ENCODE data around the gene SAMD14.

The SAMD14 gene

DNA sequence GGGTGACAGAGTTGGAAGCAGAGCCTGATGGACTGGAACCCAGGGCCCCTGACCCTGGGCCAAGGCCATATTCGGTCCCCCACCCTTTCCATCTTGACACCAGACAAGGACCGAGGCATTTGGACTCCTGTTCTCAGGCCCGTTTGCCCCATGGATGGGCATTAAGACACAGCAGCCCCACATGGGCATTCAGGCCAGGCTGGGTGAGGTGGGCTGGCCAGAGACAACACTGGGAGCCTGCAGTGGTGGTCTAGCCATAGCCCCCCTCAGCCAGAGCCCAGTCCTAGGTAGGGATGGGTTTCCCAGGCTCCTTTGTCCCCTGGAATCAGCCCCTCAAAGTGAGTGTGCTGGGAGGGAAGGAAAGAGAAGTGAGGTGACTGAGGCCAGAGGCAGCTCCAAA lies 33.2 kb downstream of the SAMD14 start:
- Mint-ChIP-seq H3K4me3 (peak overlapping the region; percentile 86), H3K27ac (peak overlapping the region; percentile 22), H3K27me3 (no peaks in the 10 kb centered on the region), H3K4me1 (ENCODE audit: low read depth) (peaks cover 36% of the 10 kb centered on the region), H3K9me3 (no peaks in the 10 kb centered on the region), H3K36me3 (ENCODE audit: low read depth) (peaks cover 17% of the 10 kb centered on the region)
- DNase-seq = no peak

DNA sequence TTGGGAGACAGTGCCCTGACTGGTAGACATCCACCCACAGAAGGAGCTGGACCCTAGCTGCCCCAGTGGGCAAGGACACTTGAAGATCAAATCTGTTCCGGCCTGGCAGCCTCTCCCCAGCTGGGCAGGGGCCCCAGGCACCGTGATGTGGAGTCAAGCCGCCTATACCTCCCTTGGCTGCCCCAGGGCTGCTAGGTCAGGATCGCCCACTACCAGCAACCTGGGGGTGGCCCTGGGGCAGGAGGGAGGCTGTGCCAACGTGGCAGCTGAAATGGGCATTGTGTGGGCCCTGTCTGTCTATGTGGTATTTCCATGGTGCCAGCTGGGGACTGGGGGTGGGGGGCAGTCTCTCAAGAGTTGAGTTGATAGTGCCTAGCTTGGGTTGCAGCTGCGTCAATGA lies 33.9 kb downstream of the SAMD14 start:
- no peaks in the 10 kb centered on the region for H3K9me3 Mint-ChIP-seq
- H3K4me1 Mint-ChIP-seq (ENCODE audit: low read depth) = peaks cover 36% of the 10 kb centered on the region
- H3K36me3 Mint-ChIP-seq (ENCODE audit: low read depth) = peaks cover 16% of the 10 kb centered on the region
- H3K27ac Mint-ChIP-seq = peak overlapping the region; percentile 87
- H3K4me3 Mint-ChIP-seq = peak overlapping the region; percentile 86
- DNase-seq = no peak
- no peaks in the 10 kb centered on the region for H3K27me3 Mint-ChIP-seq

DNA sequence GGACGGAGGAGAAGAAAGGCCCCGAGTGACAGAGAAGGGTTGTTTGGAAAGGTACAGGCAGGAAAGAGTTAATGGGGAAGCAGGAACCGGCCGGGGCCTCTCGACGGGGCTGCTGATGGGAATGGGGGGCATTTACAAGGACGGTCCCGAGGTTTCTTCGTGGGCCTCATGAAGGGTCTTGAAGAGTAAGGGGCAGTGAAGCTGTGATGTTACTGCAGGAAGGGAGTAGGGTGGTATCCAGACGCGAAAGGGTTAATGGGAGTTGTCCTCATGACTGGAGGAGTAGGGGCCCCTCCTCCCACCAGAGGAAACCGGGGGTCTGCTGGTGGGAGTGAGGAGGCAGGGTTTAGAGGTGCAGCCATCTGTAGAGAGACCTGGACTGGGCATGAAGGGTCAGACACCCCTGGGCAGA lies 34.3 kb downstream of the SAMD14 start:
- H3K9me3 Mint-ChIP-seq = no peaks in the 10 kb centered on the region
- H3K27ac Mint-ChIP-seq = peak overlapping the region; percentile 87
- peak overlapping the region; percentile 86 for H3K4me3 Mint-ChIP-seq
- no peaks in the 10 kb centered on the region for H3K27me3 Mint-ChIP-seq
- peaks cover 16% of the 10 kb centered on the region for H3K36me3 Mint-ChIP-seq (ENCODE audit: low read depth)
- peak; percentile 46 for DNase-seq
- peaks cover 36% of the 10 kb centered on the region for H3K4me1 Mint-ChIP-seq (ENCODE audit: low read depth)

DNA sequence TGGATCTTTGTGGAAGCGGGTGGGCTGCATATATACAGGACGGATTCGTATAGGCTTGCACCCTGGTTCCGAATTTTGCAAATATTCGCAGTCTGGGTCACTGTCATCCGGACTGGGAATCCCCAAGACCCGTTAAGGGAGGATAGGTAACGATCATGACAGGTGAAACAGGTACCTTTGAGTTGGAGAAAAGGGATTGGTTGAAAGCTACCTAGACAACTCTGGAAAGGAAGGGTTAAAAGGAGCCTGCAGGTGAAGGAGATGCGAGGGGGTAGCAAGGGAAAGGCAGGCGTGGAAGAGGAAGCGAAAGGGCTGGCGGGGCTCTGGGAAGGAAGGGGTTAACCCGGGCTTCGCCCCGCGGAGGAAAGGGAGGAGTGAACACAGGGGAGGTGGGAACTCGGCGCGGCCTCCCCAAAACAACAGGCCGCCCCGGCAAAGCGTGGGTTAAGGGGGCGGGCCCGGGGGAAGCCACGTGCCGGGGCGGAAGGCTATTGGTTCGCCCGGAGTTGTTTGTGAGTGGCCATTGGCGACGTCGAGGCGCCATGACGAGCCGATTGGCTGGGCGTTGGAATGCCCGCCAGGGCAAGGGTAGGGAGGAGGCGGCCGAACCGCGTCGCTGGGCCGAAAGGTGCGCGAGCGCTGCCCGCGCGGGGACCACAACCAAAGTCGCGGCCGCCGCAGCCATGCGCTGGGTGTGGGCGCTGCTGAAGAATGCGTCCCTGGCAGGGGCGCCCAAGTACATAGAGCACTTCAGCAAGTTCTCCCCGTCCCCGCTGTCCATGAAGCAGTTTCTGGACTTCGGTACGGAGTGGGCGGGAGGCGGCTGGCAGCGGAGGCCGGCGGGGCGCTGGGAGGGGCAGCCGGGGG lies 35.0 kb downstream of the SAMD14 start, which contains the start of gene PDK2:
PDK2 (plus strand) TSS at position 599 of the 867 bp plus-strand sequence; CDS start at position 684, 85 bp downstream.
- H3K4me3 Mint-ChIP-seq = peak within 1 kb of the TSS; percentile 86
- H3K4me1 Mint-ChIP-seq (ENCODE audit: low read depth) = peaks cover 32% of the 10 kb centered on the region
- no peaks in the 10 kb centered on the region for H3K9me3 Mint-ChIP-seq
- peaks cover 14% of the 10 kb centered on the region for H3K36me3 Mint-ChIP-seq (ENCODE audit: low read depth)
- H3K27ac Mint-ChIP-seq = peak within 1 kb of the TSS; percentile 87
- no peaks in the 10 kb centered on the region for H3K27me3 Mint-ChIP-seq
- DNase-seq = peak; percentile 96

DNA sequence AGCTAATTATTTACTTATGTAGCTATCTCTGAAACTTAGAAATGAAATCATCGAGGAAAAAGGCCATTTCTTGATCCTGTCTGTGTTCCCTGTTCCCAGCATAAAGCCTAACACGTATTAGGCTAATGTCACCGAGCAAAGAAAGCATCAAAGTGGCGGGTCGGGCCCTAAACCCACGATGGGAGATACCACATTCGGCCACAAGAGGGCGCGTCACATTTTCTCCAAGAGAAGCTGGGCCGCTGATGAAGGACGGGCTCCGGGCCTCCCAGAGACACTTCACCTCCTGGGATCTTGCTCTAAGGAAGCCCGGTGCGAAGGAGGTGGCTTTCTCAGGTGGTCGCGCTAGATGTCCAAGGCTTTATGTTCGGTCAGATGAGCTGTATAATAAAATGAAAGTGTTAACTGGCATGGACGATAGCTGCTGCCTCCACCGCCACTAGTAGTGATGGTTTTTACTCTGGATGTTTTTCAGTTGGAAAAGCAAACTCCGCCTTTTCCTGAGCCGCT lies 35.7 kb downstream of the SAMD14 start:
- Mint-ChIP-seq H3K36me3 (ENCODE audit: low read depth) (peaks cover 11% of the 10 kb centered on the region), H3K27me3 (no peaks in the 10 kb centered on the region), H3K9me3 (no peaks in the 10 kb centered on the region), H3K4me3 (peak overlapping the region; percentile 86), H3K4me1 (ENCODE audit: low read depth) (peaks cover 29% of the 10 kb centered on the region), H3K27ac (peak overlapping the region; percentile 87)
- peak; percentile 95 for DNase-seq

DNA sequence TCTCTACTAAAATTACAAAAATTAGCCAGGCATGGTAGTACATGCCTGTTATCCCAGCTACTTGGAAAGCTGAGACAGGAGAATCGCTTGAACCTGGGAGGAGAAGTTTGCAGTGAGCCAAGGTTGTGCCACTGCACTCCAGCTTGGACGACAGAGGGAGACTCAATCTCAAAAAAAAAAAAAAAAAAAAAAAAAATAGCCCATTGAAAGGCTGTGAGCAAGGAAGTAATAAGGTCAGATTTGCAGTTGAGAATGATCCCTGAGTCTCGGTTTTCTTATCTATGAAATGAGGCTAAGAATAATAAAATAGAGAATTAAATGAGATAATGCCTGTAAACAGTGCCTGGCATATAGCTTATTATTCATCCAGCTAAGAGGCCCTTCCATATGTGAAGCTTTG lies 36.2 kb downstream of the SAMD14 start:
- Mint-ChIP-seq H3K27ac (no peak overlapping the region), H3K4me3 (no peak overlapping the region), H3K36me3 (ENCODE audit: low read depth) (peaks cover 10% of the 10 kb centered on the region), H3K27me3 (no peaks in the 10 kb centered on the region), H3K9me3 (no peaks in the 10 kb centered on the region), H3K4me1 (ENCODE audit: low read depth) (peaks cover 29% of the 10 kb centered on the region)
- no peak for DNase-seq

DNA sequence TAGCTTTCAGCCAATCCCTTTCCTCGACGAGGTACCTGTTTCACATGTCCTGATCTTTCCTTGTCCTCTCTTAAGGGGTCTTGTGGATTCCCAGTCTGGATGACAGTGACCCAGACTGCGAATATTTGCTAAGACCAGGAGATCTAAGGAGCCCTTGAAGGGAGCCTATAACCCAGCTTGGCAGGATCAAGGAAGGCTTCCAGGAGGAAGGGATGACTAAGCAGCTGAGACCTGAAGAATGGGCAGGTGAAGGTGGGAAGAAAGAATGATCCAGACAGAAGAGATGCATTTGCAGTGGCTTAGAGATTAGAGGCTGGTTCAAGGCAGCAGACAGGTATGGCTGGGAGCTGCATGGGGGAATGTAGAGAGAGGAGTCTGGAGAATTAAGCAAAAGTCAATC lies 36.7 kb downstream of the SAMD14 start:
- no peaks in the 10 kb centered on the region for H3K27me3 Mint-ChIP-seq
- peaks cover 29% of the 10 kb centered on the region for H3K4me1 Mint-ChIP-seq (ENCODE audit: low read depth)
- DNase-seq = no peak

DNA sequence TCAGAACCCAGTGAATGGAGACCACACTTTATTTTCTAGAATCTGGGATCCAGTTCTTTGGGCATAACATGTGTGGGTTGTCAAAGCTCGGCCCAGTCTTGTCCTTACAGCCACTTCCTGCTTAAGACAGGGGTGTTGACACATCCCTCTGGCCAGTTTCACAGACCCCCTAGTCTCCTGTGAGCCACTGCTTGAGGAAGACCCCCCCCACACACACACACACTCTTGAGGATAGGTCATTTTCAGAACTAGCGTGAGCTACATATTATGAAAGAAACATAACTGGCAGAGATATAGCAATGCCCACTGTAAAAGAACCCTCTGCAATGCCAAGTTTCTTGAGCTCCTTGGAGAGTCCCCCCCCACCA lies 38.1 kb downstream of the SAMD14 start:
- H3K27ac Mint-ChIP-seq = no peak overlapping the region
- DNase-seq = no peak
- peaks cover 4% of the 10 kb centered on the region for H3K36me3 Mint-ChIP-seq (ENCODE audit: low read depth)
- no peak overlapping the region for H3K4me3 Mint-ChIP-seq
- no peaks in the 10 kb centered on the region for H3K27me3 Mint-ChIP-seq
- H3K4me1 Mint-ChIP-seq (ENCODE audit: low read depth) = peaks cover 27% of the 10 kb centered on the region
- no peaks in the 10 kb centered on the region for H3K9me3 Mint-ChIP-seq

More for the DNA sequence above, 36.7 kb downstream of the SAMD14 start:
- Mint-ChIP-seq H3K36me3 (ENCODE audit: low read depth) (peaks cover 6% of the 10 kb centered on the region), H3K27ac (no peak overlapping the region), H3K4me3 (no peak overlapping the region), H3K9me3 (no peaks in the 10 kb centered on the region)

DNA sequence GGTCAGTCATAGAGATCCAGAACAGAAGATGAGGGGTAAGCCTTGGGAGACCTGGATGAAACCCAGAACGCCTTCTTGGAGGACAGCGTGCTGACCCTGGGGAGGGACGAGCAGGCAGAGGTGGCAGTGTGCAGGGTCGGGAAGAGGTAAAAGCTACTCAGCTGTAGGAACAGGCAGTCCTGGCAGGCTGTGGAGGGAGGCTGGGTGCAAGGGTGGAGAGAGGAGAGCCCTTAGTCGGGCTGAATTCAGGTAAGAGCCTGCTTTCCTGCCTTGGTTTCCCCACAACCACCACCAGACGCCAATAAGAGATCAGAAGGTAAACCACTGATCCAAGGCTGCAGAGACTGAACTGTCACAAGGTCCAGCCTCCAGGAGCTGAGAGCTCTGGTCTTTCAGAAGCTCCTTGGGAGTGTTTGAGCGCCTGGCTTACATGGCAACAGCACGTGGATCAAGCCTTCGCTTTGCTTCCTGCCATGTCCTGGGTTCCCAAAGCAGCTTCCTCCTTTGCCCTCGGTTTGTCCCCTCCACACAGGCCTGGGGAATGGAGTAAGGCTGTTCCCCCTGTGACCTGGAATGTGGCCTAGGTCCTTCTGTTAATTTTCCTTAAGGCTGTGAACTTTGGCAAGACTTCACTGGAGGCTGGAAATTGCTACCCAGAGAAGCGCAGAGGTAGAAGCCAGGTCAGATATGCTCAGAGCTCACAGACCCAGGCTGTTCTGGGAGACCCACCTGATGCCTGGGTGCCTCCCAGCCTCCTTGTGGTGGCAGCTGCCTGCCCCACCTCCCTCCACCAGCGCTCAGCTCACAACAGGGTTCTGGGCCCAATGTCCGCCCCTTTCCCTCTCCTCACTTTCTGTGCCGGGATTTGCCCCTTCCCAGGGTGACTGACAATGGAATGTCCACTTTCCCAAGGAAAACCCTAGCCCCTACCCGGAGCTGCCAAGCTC lies 38.7 kb downstream of the SAMD14 start:
- Mint-ChIP-seq H3K9me3 (no peaks in the 10 kb centered on the region), H3K4me1 (ENCODE audit: low read depth) (peaks cover 22% of the 10 kb centered on the region), H3K27me3 (no peaks in the 10 kb centered on the region), H3K36me3 (ENCODE audit: low read depth) (peaks cover 4% of the 10 kb centered on the region), H3K27ac (no peak overlapping the region), H3K4me3 (no peak overlapping the region)
- DNase-seq = no peak

DNA sequence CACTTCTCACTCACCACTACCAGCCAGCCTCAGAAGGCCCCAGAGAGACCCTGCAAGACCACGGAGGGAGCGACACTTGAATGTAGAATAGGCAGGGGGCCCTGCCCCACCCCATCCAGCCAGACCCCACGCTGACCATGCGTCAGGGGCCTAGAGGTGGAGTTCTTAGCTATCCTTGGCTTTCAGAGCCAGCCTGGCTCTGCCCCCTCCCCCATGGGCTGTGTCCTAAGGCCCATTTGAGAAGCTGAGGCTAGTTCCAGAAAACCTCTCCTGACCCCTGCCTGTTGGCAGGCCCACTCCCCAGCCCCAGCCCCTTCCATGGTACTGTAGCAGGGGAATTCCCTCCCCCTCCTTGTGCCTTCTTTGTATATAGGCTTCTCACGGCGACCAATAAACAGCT lies 39.9 kb downstream of the SAMD14 start:
- Mint-ChIP-seq H3K4me3 (no peak overlapping the region), H3K4me1 (ENCODE audit: low read depth) (peaks cover 11% of the 10 kb centered on the region), H3K27me3 (no peaks in the 10 kb centered on the region), H3K9me3 (no peaks in the 10 kb centered on the region), H3K27ac (no peak overlapping the region), H3K36me3 (ENCODE audit: low read depth) (peaks cover 2% of the 10 kb centered on the region)
- DNase-seq = no peak

DNA sequence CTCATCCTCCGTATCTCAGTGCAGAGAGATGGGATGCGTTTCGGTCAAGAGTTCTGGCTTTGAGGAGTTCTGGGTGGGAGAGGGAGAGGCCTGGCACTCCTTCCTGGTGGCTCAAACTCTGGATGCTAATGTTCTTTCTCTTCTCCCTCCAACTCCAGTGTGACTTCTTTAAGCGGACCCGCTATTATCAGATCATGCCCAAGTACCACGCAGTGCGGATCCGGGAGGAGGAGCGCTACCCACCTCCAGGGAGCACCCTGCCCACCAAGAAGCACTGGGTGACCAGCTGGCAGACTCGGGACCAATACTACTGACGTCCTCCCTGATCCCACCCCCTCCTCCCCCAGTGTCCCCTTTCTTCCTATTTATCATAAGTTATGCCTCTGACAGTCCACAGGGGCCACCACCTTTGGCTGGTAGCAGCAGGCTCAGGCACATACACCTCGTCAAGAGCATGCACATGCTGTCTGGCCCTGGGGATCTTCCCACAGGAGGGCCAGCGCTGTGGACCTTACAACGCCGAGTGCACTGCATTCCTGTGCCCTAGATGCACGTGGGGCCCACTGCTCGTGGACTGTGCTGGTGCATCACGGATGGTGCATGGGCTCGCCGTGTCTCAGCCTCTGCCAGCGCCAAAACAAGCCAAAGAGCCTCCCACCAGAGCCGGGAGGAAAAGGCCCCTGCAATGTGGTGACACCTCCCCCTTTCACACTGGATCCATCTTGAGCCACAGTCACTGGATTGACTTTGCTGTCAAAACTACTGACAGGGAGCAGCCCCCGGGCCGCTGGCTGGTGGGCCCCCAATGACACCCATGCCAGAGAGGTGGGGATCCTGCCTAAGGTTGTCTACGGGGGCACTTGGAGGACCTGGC lies 40.8 kb downstream of the SAMD14 start:
- no peak for DNase-seq
- Mint-ChIP-seq H3K27me3 (no peaks in the 10 kb centered on the region), H3K27ac (no peak overlapping the region), H3K9me3 (no peaks in the 10 kb centered on the region), H3K4me3 (no peak overlapping the region), H3K4me1 (ENCODE audit: low read depth) (peaks cover 3% of the 10 kb centered on the region), H3K36me3 (ENCODE audit: low read depth) (peaks cover 2% of the 10 kb centered on the region)

DNA sequence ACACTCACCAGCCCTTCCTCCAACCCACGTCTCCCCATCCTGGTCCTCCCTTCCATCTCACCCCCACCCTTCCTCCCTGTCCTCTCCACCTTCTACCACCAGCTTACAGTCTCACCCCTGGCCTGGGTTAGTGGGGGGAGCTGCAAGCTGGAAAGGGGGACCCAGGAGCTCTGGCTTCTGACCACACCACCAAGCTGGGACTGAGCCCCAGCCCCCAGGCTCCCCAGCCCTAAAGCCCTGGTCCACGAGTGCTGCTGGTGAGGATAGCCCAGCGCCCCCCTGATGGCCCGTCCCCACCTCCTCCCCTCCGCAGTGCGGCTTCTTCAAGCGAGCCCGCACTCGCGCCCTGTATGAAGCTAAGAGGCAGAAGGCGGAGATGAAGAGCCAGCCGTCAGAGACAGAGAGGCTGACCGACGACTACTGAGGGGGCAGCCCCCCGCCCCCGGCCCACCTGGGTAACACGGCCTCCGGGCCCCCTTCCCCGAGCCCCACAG lies 42.0 kb downstream of the SAMD14 start:
- Mint-ChIP-seq H3K4me3 (no peak overlapping the region), H3K27me3 (no peaks in the 10 kb centered on the region), H3K27ac (no peak overlapping the region)

DNA sequence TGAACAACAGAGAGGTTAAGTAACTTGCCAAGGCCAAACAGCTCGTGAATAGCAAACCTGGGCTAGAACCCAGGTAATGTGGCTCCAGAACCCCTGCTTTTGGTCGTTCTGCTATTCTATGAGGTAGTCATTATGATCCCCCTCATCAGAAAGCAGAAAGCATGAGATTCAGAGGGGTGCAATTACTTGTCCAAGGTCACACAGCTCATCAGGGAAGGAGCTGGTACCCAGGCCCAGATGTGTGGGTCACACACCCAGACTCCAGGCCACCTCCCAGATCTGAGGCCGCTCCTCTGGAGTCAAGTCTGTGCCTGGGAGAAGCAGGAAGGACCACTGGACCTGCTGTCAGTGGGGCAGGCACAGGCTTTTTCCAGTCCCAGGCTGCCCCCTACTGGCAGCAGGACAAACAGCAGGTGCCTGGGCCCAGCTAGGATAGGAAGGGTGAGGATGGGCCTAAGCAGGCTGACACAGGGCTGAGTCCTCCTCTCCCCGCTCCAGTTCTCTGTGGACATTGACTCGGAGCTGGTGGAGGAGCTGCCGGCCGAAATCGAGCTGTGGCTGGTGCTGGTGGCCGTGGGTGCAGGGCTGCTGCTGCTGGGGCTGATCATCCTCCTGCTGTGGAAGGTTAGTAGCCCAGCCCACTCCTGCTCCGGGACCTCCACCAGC lies 42.6 kb downstream of the SAMD14 start:
- no peak overlapping the region for H3K4me3 Mint-ChIP-seq
- no peaks in the 10 kb centered on the region for H3K4me1 Mint-ChIP-seq (ENCODE audit: low read depth)
- DNase-seq = peak; percentile 88
- peaks cover 2% of the 10 kb centered on the region for H3K36me3 Mint-ChIP-seq (ENCODE audit: low read depth)
- H3K27me3 Mint-ChIP-seq = no peaks in the 10 kb centered on the region
- H3K27ac Mint-ChIP-seq = no peak overlapping the region
- H3K9me3 Mint-ChIP-seq = no peaks in the 10 kb centered on the region

More for the DNA sequence above, 42.0 kb downstream of the SAMD14 start:
- Mint-ChIP-seq H3K36me3 (ENCODE audit: low read depth) (peaks cover 2% of the 10 kb centered on the region), H3K4me1 (ENCODE audit: low read depth) (no peaks in the 10 kb centered on the region), H3K9me3 (no peaks in the 10 kb centered on the region)
- no peak for DNase-seq
